NCI-H1436 treated with DMSO at 0.1 percent for 48 hours (cell line): ENCODE results near the gene KLK8.
A peak's percentile ranks its signal among the peaks of the same experiment; 100 is the strongest.

Experiments
- DNase-seq: peaks from one replicate; lab custom pipeline; 2025; lab: John Stamatoyannopoulos, UW

Gene KLK8

GRCh38 chr19:51001515-51001914, at the start of gene KLK8:
KLK8 (minus strand) TSS chr19:51001604; CDS start chr19:51001167, 437 bp downstream.
- no peak for DNase-seq

- no peak for DNase-seq
Measured at GRCh38 chr19:51047031-51047335, 45.6 kb upstream of the KLK8 start.

GRCh38 chr19:51044327-51044726, 42.9 kb upstream of the KLK8 start:
- no peak for DNase-seq

- no peak for DNase-seq
Measured at GRCh38 chr19:51043497-51043896, 42.1 kb upstream of the KLK8 start.

GRCh38 chr19:51040151-51040550, 38.7 kb upstream of the KLK8 start:
- no peak for DNase-seq

GRCh38 chr19:51036519-51036918, 35.1 kb upstream of the KLK8 start:
- no peak for DNase-seq

GRCh38 chr19:51034704-51035103, 33.3 kb upstream of the KLK8 start, which contains the start of gene KLK12:
KLK12 (minus strand) TSS chr19:51035002; CDS start chr19:51034621, 381 bp downstream.
- DNase-seq: no peak

- DNase-seq: no peak
Measured at GRCh38 chr19:51031880-51032225, 30.4 kb upstream of the KLK8 start.

- DNase-seq: no peak
Measured at GRCh38 chr19:51031220-51031879, 29.9 kb upstream of the KLK8 start.

- no peak for DNase-seq
Measured at GRCh38 chr19:51030631-51031030, 29.2 kb upstream of the KLK8 start.

- no peak for DNase-seq
Measured at GRCh38 chr19:51029718-51030117, 28.3 kb upstream of the KLK8 start.

GRCh38 chr19:51027873-51028272, 26.5 kb upstream of the KLK8 start:
- DNase-seq: no peak

GRCh38 chr19:51027126-51027806, 25.9 kb upstream of the KLK8 start:
- no peak for DNase-seq

GRCh38 chr19:51026554-51026831, 25.1 kb upstream of the KLK8 start, which contains the start of gene KLK11:
KLK11 (minus strand) TSS chr19:51026616; CDS start chr19:51025631, 985 bp downstream.
- peak; percentile 57 for DNase-seq

GRCh38 chr19:51025809-51026553, 24.6 kb upstream of the KLK8 start:
- DNase-seq: no peak

GRCh38 chr19:51025401-51025800, 24.0 kb upstream of the KLK8 start:
- DNase-seq: no peak

- DNase-seq: peak; percentile 68
Measured at GRCh38 chr19:51024924-51025323, 23.5 kb upstream of the KLK8 start.

- DNase-seq: no peak
Measured at GRCh38 chr19:51023946-51024345, 22.5 kb upstream of the KLK8 start.

GRCh38 chr19:51022526-51022925, 21.1 kb upstream of the KLK8 start:
- no peak for DNase-seq

- peak; percentile 66 for DNase-seq
Measured at GRCh38 chr19:51020988-51021651, 19.7 kb upstream of the KLK8 start.

GRCh38 chr19:51019544-51019925, 18.1 kb upstream of the KLK8 start, which contains the start of gene KLK10:
KLK10 (minus strand) TSS chr19:51019709; CDS start chr19:51019130, 579 bp downstream.
- DNase-seq: no peak

- DNase-seq: no peak
Measured at GRCh38 chr19:51018745-51019543, 17.5 kb upstream of the KLK8 start.
